ENCODE data around the gene FAM13A. TPM values are rescaled to one million over a fixed set of nuclear protein-coding genes. Genes with fewer than 3 reads are reported as not detected.

Gene FAM13A
- total and polyA plus RNA-seq, 2 donors (not counting 3 experiments of a cell fraction or from before 2014, with no cell fraction given) = 3.3 to 10.5 TPM

DNA sequence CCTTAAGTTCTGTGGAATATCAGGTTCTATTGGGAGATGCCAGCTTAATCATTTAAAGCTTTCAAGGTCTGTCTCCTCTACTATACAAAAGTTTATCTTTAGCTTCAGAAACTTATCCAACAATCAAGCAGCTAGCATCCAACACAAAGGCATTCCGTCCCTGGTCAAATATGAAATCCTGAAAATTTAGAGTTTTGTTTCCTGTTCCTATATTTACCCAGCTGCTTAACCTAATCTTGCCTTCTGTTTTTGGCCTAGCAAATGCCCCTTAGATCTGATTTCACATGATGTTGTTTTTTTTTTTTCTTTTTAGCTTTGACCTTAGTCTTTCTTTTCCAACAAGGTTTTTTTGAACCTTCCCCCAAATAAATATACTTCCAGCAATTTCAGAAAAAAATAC lies 33.8 kb downstream of the FAM13A start:
- FAIRE-seq (no peak), DNase-seq (ENCODE audit: low read depth, low spot score) (peak; percentile 12)
- Histone ChIP-seq H3K36me3 (ENCODE audit: control insufficient read depth in 2 of 2, extremely low read depth in 1 of 2, insufficient read depth in 2 of 2, low read length in 2 of 2) (peaks cover 0 to 3% of the 10 kb centered on the region in 2 experiments), H2AFZ (ENCODE audit: low read depth, low read length) (no peak overlapping the region), H3K27me3 (ENCODE audit: control insufficient read depth in 2 of 2, insufficient read depth in 2 of 2, low read length in 2 of 2) (no peaks in the 10 kb centered on the region), H3K4me3 (replicated peaks in 1 of 3; ENCODE audit: insufficient read depth in 1 of 3, low read depth in 1 of 3, low read length in 3 of 3) (no peak overlapping the region), H3K9me1 (replicated peaks; ENCODE audit: control insufficient read depth, extremely low read depth, insufficient read depth, low read length) (no peaks in the 10 kb centered on the region), H3K4me1 (ENCODE audit: control insufficient read depth, extremely low read depth, insufficient read depth, low read length) (no peaks in the 10 kb centered on the region), H3K9ac (replicated peaks; ENCODE audit: extremely low read depth, insufficient read depth, low read length) (no peak overlapping the region), H3K4me2 (ENCODE audit: insufficient read depth, low read length) (no peak overlapping the region), H3K79me2 (ENCODE audit: control insufficient read depth, insufficient read depth, low read length) (no peaks in the 10 kb centered on the region), H4K20me1 (replicated peaks; ENCODE audit: control insufficient read depth, extremely low read depth, insufficient read depth, low read length) (no peaks in the 10 kb centered on the region), H3K27ac (ENCODE audit: insufficient read depth, low read depth, low read length) (no peak overlapping the region), H3K9me3 (replicated peaks; ENCODE audit: control insufficient read depth, insufficient read depth, low read length) (no peaks in the 10 kb centered on the region)
- no TSS peak for BruUV-seq (replicated peaks)
- intact Hi-C loops (cut with micrococcal nuclease) = loop anchor here (5.0 kb wide), 1 partner anchor 351 kb away; no protein-coding TSS in a partner anchor
- TF ChIP-seq EZH2 (IDR thresholded peaks at IDR 0.05; ENCODE audit: borderline replicate concordance, low read depth, low read length, severe bottlenecking) (no peak), POLR2AphosphoS5 (IDR thresholded peaks at IDR 0.05; ENCODE audit: insufficient read depth, low read depth, low read length) (no peak), POLR2A (IDR thresholded peaks at IDR 0.05; ENCODE audit: low read depth, low read length) (no peak), JUN (IDR thresholded peaks at IDR 0.05; ENCODE audit: borderline replicate concordance, insufficient read depth, insufficient read length, low read depth) (no peak), FOS (IDR thresholded peaks at IDR 0.05; ENCODE audit: borderline replicate concordance, insufficient read depth, low read length) (no peak), GATA2 (IDR thresholded peaks at IDR 0.05; ENCODE audit: insufficient read depth, insufficient read length, low read depth, low read length) (no peak), MYC (IDR thresholded peaks at IDR 0.05; ENCODE audit: low read depth, low read length) (no peak)
- TF ChIP-seq, protein P1, sequence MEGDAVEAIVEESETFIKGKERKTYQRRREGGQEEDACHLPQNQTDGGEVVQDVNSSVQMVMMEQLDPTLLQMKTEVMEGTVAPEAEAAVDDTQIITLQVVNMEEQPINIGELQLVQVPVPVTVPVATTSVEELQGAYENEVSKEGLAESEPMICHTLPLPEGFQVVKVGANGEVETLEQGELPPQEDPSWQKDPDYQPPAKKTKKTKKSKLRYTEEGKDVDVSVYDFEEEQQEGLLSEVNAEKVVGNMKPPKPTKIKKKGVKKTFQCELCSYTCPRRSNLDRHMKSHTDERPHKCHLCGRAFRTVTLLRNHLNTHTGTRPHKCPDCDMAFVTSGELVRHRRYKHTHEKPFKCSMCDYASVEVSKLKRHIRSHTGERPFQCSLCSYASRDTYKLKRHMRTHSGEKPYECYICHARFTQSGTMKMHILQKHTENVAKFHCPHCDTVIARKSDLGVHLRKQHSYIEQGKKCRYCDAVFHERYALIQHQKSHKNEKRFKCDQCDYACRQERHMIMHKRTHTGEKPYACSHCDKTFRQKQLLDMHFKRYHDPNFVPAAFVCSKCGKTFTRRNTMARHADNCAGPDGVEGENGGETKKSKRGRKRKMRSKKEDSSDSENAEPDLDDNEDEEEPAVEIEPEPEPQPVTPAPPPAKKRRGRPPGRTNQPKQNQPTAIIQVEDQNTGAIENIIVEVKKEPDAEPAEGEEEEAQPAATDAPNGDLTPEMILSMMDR (IDR thresholded peaks at IDR 0.05; ENCODE audit: extremely low read depth in 1 of 2, insufficient read depth in 1 of 2, low read depth in 1 of 2, low read length in 2 of 2) = no peak
- TF ChIP-seq, protein P2, sequence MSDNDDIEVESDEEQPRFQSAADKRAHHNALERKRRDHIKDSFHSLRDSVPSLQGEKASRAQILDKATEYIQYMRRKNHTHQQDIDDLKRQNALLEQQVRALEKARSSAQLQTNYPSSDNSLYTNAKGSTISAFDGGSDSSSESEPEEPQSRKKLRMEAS (IDR thresholded peaks at IDR 0.05; ENCODE audit: insufficient read depth, insufficient read length) = no peak
- ChIA-PET POLR2A (interaction anchor here (0.7 kb wide), 1 partner anchor 318 kb away, joined by 3 read pairs; no protein-coding TSS in a partner anchor), CTCF (interaction anchor here (0.6 to 9.0 kb wide), 47 partner anchors 8 to 498 kb away, joined by 3 to 357 read pairs (median 5); partner anchors contain the start of gene PYURF)
- dilution Hi-C loops (cut with MboI; ENCODE audit: extremely low pct_ligation_motif_present, low sequenced_read_pairs) = loop anchor here (25.0 kb wide), 1 partner anchor 211 kb away; no protein-coding TSS in a partner anchor
